ENCODE measurements around the gene KCTD11. TPM values are rescaled to one million over a fixed set of nuclear protein-coding genes. Genes with fewer than 3 reads are reported as not detected.

Gene KCTD11
- polyA plus RNA-seq, 6 donors from 2014 or later: 3.3 to 13.2 (median 8.3) TPM

- peak within 1 kb of the TSS; percentile 92 to 99 (median 97) for H3K27ac Mint-ChIP-seq
- DNase-seq (peak; percentile 92), ATAC-seq (ENCODE audit: low read depth in 2 of 2) (peak; percentile 93 to 95)
- peaks cover 50 to 62% (median 50%) of the 10 kb centered on the region in 3 donors for H3K4me1 Mint-ChIP-seq
- H3K4me3 Mint-ChIP-seq: peak within 1 kb of the TSS; percentile 90 to 97 (median 93)
- H3K36me3 Mint-ChIP-seq: peaks cover 10 to 21% of the 10 kb centered on the region in 2 donors
- no peaks in the 10 kb centered on the region for H3K27me3 Mint-ChIP-seq
- no peaks in the 10 kb centered on the region for H3K9me3 Mint-ChIP-seq
These were observed 37.0 kb upstream of the KCTD11 start, which contains the start of gene GPS2 for GRCh38 chr17:7314719-7315569. Gene GPS2 (minus strand): TSS chr17:7315360. CDS start chr17:7315052, 308 bp downstream.

- Mint-ChIP-seq H3K9me3 (no peaks in the 10 kb centered on the region), H3K4me1 (peaks cover 42 to 54% (median 42%) of the 10 kb centered on the region in 3 donors), H3K4me3 (peak overlapping the region; percentile 90 to 97 (median 93)), H3K36me3 (peaks cover 3 to 13% of the 10 kb centered on the region in 2 donors), H3K27ac (peak overlapping the region; percentile 76 to 99 (median 97)), H3K27me3 (no peaks in the 10 kb centered on the region)
- DNase-seq (no peak), ATAC-seq (ENCODE audit: low read depth in 2 of 2) (no peak)
These were observed 36.3 kb upstream of the KCTD11 start for GRCh38 chr17:7315570-7316235.

GRCh38 chr17:7317161-7317803 is 34.7 kb upstream of the KCTD11 start:
- DNase-seq (no peak), ATAC-seq (ENCODE audit: low read depth in 2 of 2) (no peak)
- no peaks in the 10 kb centered on the region for H3K27me3 Mint-ChIP-seq
- peaks cover 30 to 41% (median 30%) of the 10 kb centered on the region in 3 donors for H3K4me1 Mint-ChIP-seq
- no peaks in the 10 kb centered on the region for H3K9me3 Mint-ChIP-seq
- peaks cover 0 to 5% of the 10 kb centered on the region in 2 donors for H3K36me3 Mint-ChIP-seq
- peak overlapping the region in 7 of 8 donors; percentile 15 to 70 (median 52) for H3K4me3 Mint-ChIP-seq
- peak overlapping the region in 4 of 6 donors; percentile 50 to 77 (median 62) for H3K27ac Mint-ChIP-seq

- H3K27me3 Mint-ChIP-seq: no peaks in the 10 kb centered on the region
- no peaks in the 10 kb centered on the region for H3K9me3 Mint-ChIP-seq
- H3K4me3 Mint-ChIP-seq: peak overlapping the region in 2 of 8 donors; percentile 37 to 69
- peak overlapping the region in 2 of 6 donors; percentile 42 to 83 for H3K27ac Mint-ChIP-seq
- peaks cover 20 to 31% (median 21%) of the 10 kb centered on the region in 3 donors for H3K4me1 Mint-ChIP-seq
- H3K36me3 Mint-ChIP-seq: peaks cover 0 to 5% of the 10 kb centered on the region in 2 donors
- DNase-seq (no peak), ATAC-seq (ENCODE audit: low read depth in 2 of 2) (no peak)
These were observed 33.7 kb upstream of the KCTD11 start for GRCh38 chr17:7318121-7318860.

- peak overlapping the region in 1 of 6 donors; percentile 59 for H3K27ac Mint-ChIP-seq
- no peak for ATAC-seq (ENCODE audit: low read depth in 2 of 2)
- H3K4me1 Mint-ChIP-seq: peaks cover 2 to 10% (median 7%) of the 10 kb centered on the region in 3 donors
- H3K27me3 Mint-ChIP-seq: no peaks in the 10 kb centered on the region
- H3K9me3 Mint-ChIP-seq: no peaks in the 10 kb centered on the region
- H3K4me3 Mint-ChIP-seq: no peak overlapping the region
- DNase-seq: no peak
- peaks cover 0 to 5% of the 10 kb centered on the region in 2 donors for H3K36me3 Mint-ChIP-seq
These were observed 30.5 kb upstream of the KCTD11 start for GRCh38 chr17:7321466-7321865.

GRCh38 chr17:7322520-7323194 is 29.3 kb upstream of the KCTD11 start:
- no peaks in the 10 kb centered on the region for H3K27me3 Mint-ChIP-seq
- H3K27ac Mint-ChIP-seq: no peak overlapping the region
- H3K4me3 Mint-ChIP-seq: no peak overlapping the region
- no peak for ATAC-seq (ENCODE audit: low read depth in 2 of 2)
- no peak for DNase-seq
- peaks cover 9 to 14% (median 12%) of the 10 kb centered on the region in 3 donors for H3K4me1 Mint-ChIP-seq
- H3K36me3 Mint-ChIP-seq: peaks cover 0 to 5% of the 10 kb centered on the region in 2 donors
- no peaks in the 10 kb centered on the region for H3K9me3 Mint-ChIP-seq

- peaks cover 0 to 5% of the 10 kb centered on the region in 2 donors for H3K36me3 Mint-ChIP-seq
- H3K27ac Mint-ChIP-seq: peak overlapping the region in 1 of 6 donors; percentile 36
- H3K27me3 Mint-ChIP-seq: no peaks in the 10 kb centered on the region
- DNase-seq: peak; percentile 55
- peak overlapping the region in 1 of 8 donors; percentile 35 for H3K4me3 Mint-ChIP-seq
- ATAC-seq (ENCODE audit: low read depth in 2 of 2): peak; percentile 48 to 53
- H3K9me3 Mint-ChIP-seq: no peaks in the 10 kb centered on the region
- peaks cover 18 to 26% (median 25%) of the 10 kb centered on the region in 3 donors for H3K4me1 Mint-ChIP-seq
These were observed 28.1 kb upstream of the KCTD11 start for GRCh38 chr17:7323731-7324437.

- ATAC-seq (ENCODE audit: low read depth in 2 of 2) (no peak), DNase-seq (no peak)
- H3K27me3 Mint-ChIP-seq: no peaks in the 10 kb centered on the region
- peaks cover 0 to 5% of the 10 kb centered on the region in 2 donors for H3K36me3 Mint-ChIP-seq
- peak overlapping the region in 1 of 6 donors; percentile 36 for H3K27ac Mint-ChIP-seq
- peaks cover 18 to 28% (median 26%) of the 10 kb centered on the region in 3 donors for H3K4me1 Mint-ChIP-seq
- peak overlapping the region in 1 of 8 donors; percentile 35 for H3K4me3 Mint-ChIP-seq
- no peaks in the 10 kb centered on the region for H3K9me3 Mint-ChIP-seq
These were observed 27.6 kb upstream of the KCTD11 start for GRCh38 chr17:7324438-7324779.

- DNase-seq: no peak
- H3K4me1 Mint-ChIP-seq: peaks cover 24 to 34% (median 31%) of the 10 kb centered on the region in 3 donors
- peak overlapping the region in 1 of 6 donors; percentile 47 for H3K27ac Mint-ChIP-seq
- H3K36me3 Mint-ChIP-seq: peaks cover 0 to 5% of the 10 kb centered on the region in 2 donors
- ATAC-seq (ENCODE audit: low read depth in 2 of 2): no peak
- H3K27me3 Mint-ChIP-seq: no peaks in the 10 kb centered on the region
- peak overlapping the region in 1 of 8 donors; percentile 22 for H3K4me3 Mint-ChIP-seq
- H3K9me3 Mint-ChIP-seq: no peaks in the 10 kb centered on the region
These were observed 26.9 kb upstream of the KCTD11 start for GRCh38 chr17:7325031-7325528.

GRCh38 chr17:7326186-7326585 is 25.8 kb upstream of the KCTD11 start:
- Mint-ChIP-seq H3K27ac (no peak overlapping the region), H3K9me3 (no peaks in the 10 kb centered on the region), H3K36me3 (peaks cover 0 to 5% of the 10 kb centered on the region in 2 donors), H3K4me1 (peaks cover 29 to 41% (median 39%) of the 10 kb centered on the region in 3 donors), H3K27me3 (no peaks in the 10 kb centered on the region), H3K4me3 (peak overlapping the region in 2 of 8 donors; percentile 39 to 44)
- DNase-seq: no peak
- ATAC-seq (ENCODE audit: low read depth in 2 of 2): no peak

GRCh38 chr17:7327056-7327455 is 24.9 kb upstream of the KCTD11 start:
- H3K4me1 Mint-ChIP-seq: peaks cover 29 to 41% (median 39%) of the 10 kb centered on the region in 3 donors

More at GRCh38 chr17:7327056-7327455, 24.9 kb upstream of the KCTD11 start:
- H3K9me3 Mint-ChIP-seq: no peaks in the 10 kb centered on the region
- no peaks in the 10 kb centered on the region for H3K36me3 Mint-ChIP-seq
- ATAC-seq (ENCODE audit: low read depth in 2 of 2) (no peak), DNase-seq (no peak)
- no peaks in the 10 kb centered on the region for H3K27me3 Mint-ChIP-seq
- peak overlapping the region in 2 of 8 donors; percentile 32 to 93 for H3K4me3 Mint-ChIP-seq
- H3K27ac Mint-ChIP-seq: no peak overlapping the region
